Measurements from ENCODE around the gene GCSAML.
"Not testable (repeated sequence)": the region's sequence is repeated elsewhere in the genome, so short reads cannot be mapped to it uniquely, and the experiment has no call there.

The GCSAML gene

GRCh38 chr1:247548769-247549182 lies at the start of gene GCSAML:
GCSAML (plus strand) TSS chr1:247549134; CDS start chr1:247549192, 58 bp downstream.
- H3K4me3 Mint-ChIP-seq, result no peak within 1 kb of the TSS
- no peaks in the 10 kb centered on the region for H3K36me3 Mint-ChIP-seq (ENCODE audit: low read depth)
- no peak for DNase-seq (ENCODE audit: low spot score)
- peaks cover 10% of the 10 kb centered on the region for H3K27me3 Mint-ChIP-seq (ENCODE audit: low read depth)
- no peaks in the 10 kb centered on the region for H3K9me3 Mint-ChIP-seq
- H3K4me1 Mint-ChIP-seq (ENCODE audit: low read depth), result peaks cover 4% of the 10 kb centered on the region
- no peak within 1 kb of the TSS for H3K27ac Mint-ChIP-seq

DNA sequence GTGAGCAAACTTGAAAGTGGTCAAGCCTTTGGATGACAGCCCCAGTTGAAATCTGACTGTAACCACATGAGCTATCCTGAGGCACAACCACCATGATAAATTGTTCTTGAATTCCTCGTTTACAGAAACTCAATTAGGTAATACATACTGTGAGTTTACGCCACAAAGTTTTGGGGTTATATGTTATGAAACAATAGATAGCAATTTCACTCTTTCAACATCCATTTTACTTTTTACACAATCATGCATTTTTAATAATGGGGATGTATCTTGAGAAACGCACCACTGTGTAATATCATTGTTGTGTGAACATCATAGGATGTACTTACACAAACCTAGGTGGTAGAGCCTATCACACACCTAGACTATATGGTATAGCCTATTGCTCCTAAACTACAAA lies 48.1 kb upstream of the GCSAML start:
- H3K27me3 Mint-ChIP-seq (ENCODE audit: low read depth), result peaks cover 2% of the 10 kb centered on the region
- H3K36me3 Mint-ChIP-seq (ENCODE audit: low read depth), result no peaks in the 10 kb centered on the region
- no peak overlapping the region for H3K4me3 Mint-ChIP-seq
- no peaks in the 10 kb centered on the region for H3K9me3 Mint-ChIP-seq
- H3K4me1 Mint-ChIP-seq (ENCODE audit: low read depth), result no peaks in the 10 kb centered on the region
- no peak overlapping the region for H3K27ac Mint-ChIP-seq
- no peak for DNase-seq (ENCODE audit: low spot score)

GRCh38 chr1:247506831-247507230 lies 42.1 kb upstream of the GCSAML start:
- DNase-seq (ENCODE audit: low spot score), result no peak
- Mint-ChIP-seq H3K4me1 (ENCODE audit: low read depth) (no peaks in the 10 kb centered on the region), H3K9me3 (no peaks in the 10 kb centered on the region), H3K27me3 (ENCODE audit: low read depth) (peaks cover 6% of the 10 kb centered on the region), H3K36me3 (ENCODE audit: low read depth) (no peaks in the 10 kb centered on the region), H3K4me3 (no peak overlapping the region), H3K27ac (no peak overlapping the region)

GRCh38 chr1:247517795-247518612 lies 30.9 kb upstream of the GCSAML start:
- Mint-ChIP-seq H3K27ac (no peak overlapping the region), H3K27me3 (ENCODE audit: low read depth) (no peaks in the 10 kb centered on the region), H3K9me3 (no peaks in the 10 kb centered on the region), H3K4me3 (no peak overlapping the region), H3K36me3 (ENCODE audit: low read depth) (no peaks in the 10 kb centered on the region), H3K4me1 (ENCODE audit: low read depth) (no peaks in the 10 kb centered on the region)
- no peak for DNase-seq (ENCODE audit: low spot score)

DNA sequence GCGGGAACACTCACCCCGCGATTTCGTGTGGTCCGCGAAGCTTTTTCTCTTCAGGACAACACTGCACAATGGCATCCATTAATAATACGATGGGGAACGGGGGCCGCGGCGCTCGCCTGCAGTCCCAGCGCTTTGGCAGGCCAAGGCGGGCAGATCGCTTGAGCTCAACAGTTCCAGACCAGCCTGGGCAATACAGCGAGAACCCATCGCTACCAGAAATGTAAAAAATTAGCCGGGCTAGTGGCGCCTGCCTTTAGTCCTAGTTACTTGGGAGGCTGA lies 30.4 kb upstream of the GCSAML start:
- H3K4me1 Mint-ChIP-seq (ENCODE audit: low read depth), result no peaks in the 10 kb centered on the region
- H3K9me3 Mint-ChIP-seq, result no peaks in the 10 kb centered on the region
- no peak overlapping the region for H3K4me3 Mint-ChIP-seq
- no peaks in the 10 kb centered on the region for H3K36me3 Mint-ChIP-seq (ENCODE audit: low read depth)
- H3K27ac Mint-ChIP-seq, result no peak overlapping the region
- no peaks in the 10 kb centered on the region for H3K27me3 Mint-ChIP-seq (ENCODE audit: low read depth)
- DNase-seq (ENCODE audit: low spot score), result no peak

- not testable (repeated sequence) for DNase-seq (ENCODE audit: low spot score); H3K36me3 Mint-ChIP-seq (ENCODE audit: low read depth); H3K4me3 Mint-ChIP-seq; H3K4me1 Mint-ChIP-seq (ENCODE audit: low read depth); H3K27ac Mint-ChIP-seq; H3K9me3 Mint-ChIP-seq; H3K27me3 Mint-ChIP-seq (ENCODE audit: low read depth)
Observed at GRCh38 chr1:247521886-247522285, 27.0 kb upstream of the GCSAML start.

DNA sequence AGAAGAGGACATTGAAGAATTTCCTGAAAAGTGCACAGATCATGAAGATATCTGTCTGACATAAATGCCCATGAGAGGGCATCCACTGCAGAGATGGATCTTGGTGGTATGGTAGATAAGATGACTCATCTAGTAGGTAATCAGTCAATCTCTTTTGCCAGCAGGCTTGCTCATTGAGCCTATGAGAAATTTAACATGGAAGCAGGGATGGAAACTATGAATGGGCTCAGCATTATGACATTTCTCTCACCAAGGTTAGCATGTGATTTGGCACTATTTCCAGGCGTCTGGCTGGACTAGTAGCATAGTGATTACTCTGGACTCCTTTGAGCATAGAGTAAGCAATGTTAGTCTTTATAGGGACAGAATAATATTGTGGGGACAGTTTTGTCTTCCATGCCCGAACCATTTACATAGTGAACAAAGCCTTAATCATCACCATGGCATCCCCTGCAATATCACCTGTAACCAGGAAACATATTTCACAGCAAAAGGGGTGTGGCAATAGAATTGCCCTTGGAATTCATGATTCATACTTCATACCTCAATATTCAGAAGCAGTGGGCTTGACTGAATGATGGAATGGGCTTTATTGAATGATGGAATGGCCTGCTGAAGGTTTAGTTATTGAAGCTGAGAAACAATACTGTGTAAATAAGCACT lies 20.0 kb upstream of the GCSAML start:
- no peak for DNase-seq (ENCODE audit: low spot score)
- Mint-ChIP-seq H3K27me3 (ENCODE audit: low read depth) (peaks cover 4% of the 10 kb centered on the region), H3K9me3 (no peaks in the 10 kb centered on the region), H3K4me3 (no peak overlapping the region), H3K4me1 (ENCODE audit: low read depth) (no peaks in the 10 kb centered on the region), H3K27ac (no peak overlapping the region), H3K36me3 (ENCODE audit: low read depth) (no peaks in the 10 kb centered on the region)

- Mint-ChIP-seq H3K27me3 (ENCODE audit: low read depth) (peaks cover 4% of the 10 kb centered on the region), H3K27ac (no peak overlapping the region), H3K4me1 (ENCODE audit: low read depth) (no peaks in the 10 kb centered on the region), H3K4me3 (no peak overlapping the region), H3K9me3 (no peaks in the 10 kb centered on the region), H3K36me3 (ENCODE audit: low read depth) (no peaks in the 10 kb centered on the region)
- no peak for DNase-seq (ENCODE audit: low spot score)
Observed at GRCh38 chr1:247529771-247530355, 19.1 kb upstream of the GCSAML start.

- no peak for DNase-seq (ENCODE audit: low spot score)
- Mint-ChIP-seq H3K9me3 (no peaks in the 10 kb centered on the region), H3K4me1 (ENCODE audit: low read depth) (no peaks in the 10 kb centered on the region), H3K27me3 (ENCODE audit: low read depth) (peaks cover 4% of the 10 kb centered on the region), H3K36me3 (ENCODE audit: low read depth) (no peaks in the 10 kb centered on the region), H3K27ac (no peak overlapping the region), H3K4me3 (no peak overlapping the region)
Observed at GRCh38 chr1:247530785-247531184, 18.1 kb upstream of the GCSAML start.

- no peak overlapping the region for H3K4me3 Mint-ChIP-seq
Observed at GRCh38 chr1:247531937-247532336, 17.0 kb upstream of the GCSAML start.

GRCh38 chr1:247535402-247535801 lies 13.5 kb upstream of the GCSAML start:
- Mint-ChIP-seq H3K9me3 (no peaks in the 10 kb centered on the region), H3K4me1 (ENCODE audit: low read depth) (peaks cover under 1% of the 10 kb centered on the region), H3K27me3 (ENCODE audit: low read depth) (peaks cover 1% of the 10 kb centered on the region), H3K27ac (no peak overlapping the region), H3K36me3 (ENCODE audit: low read depth) (no peaks in the 10 kb centered on the region), H3K4me3 (no peak overlapping the region)
- no peak for DNase-seq (ENCODE audit: low spot score)

More at GRCh38 chr1:247531937-247532336, 17.0 kb upstream of the GCSAML start:
- H3K27me3 Mint-ChIP-seq (ENCODE audit: low read depth), result peaks cover 4% of the 10 kb centered on the region
- H3K4me1 Mint-ChIP-seq (ENCODE audit: low read depth), result no peaks in the 10 kb centered on the region
- no peak overlapping the region for H3K27ac Mint-ChIP-seq
- DNase-seq (ENCODE audit: low spot score), result no peak
- no peaks in the 10 kb centered on the region for H3K9me3 Mint-ChIP-seq
- H3K36me3 Mint-ChIP-seq (ENCODE audit: low read depth), result no peaks in the 10 kb centered on the region

GRCh38 chr1:247536340-247536739 lies 12.6 kb upstream of the GCSAML start, which contains the start of gene OR2C3:
OR2C3 (minus strand) TSS chr1:247536440; CDS start chr1:247532511, 3,929 bp downstream.
- no peak for DNase-seq (ENCODE audit: low spot score)
- H3K27ac Mint-ChIP-seq, result no peak within 1 kb of the TSS
- H3K36me3 Mint-ChIP-seq (ENCODE audit: low read depth), result no peaks in the 10 kb centered on the region
- no peaks in the 10 kb centered on the region for H3K9me3 Mint-ChIP-seq
- H3K27me3 Mint-ChIP-seq (ENCODE audit: low read depth), result no peaks in the 10 kb centered on the region
- peaks cover 2% of the 10 kb centered on the region for H3K4me1 Mint-ChIP-seq (ENCODE audit: low read depth)
- no peak within 1 kb of the TSS for H3K4me3 Mint-ChIP-seq

DNA sequence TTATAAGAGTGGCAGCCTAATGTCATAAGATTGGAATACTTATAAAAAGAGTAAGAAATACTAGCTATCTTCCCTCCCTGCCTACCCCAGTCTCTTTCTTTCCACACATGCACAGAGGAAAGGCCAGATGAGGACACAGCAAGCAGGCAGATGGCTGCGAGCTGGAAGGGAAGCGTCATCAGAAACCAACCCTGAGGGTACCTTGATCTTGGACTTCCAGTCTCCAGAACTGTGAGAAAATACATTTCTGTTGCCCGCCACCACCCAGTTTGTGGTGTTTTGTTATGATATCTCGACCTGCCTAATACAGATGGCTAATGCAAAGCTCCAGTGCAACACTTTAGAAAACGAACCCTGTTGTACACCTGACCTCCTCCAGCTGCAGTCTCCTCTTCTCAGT lies 10.4 kb upstream of the GCSAML start:
- DNase-seq (ENCODE audit: low spot score), result no peak
- Mint-ChIP-seq H3K36me3 (ENCODE audit: low read depth) (no peaks in the 10 kb centered on the region), H3K27ac (no peak overlapping the region), H3K4me3 (no peak overlapping the region), H3K27me3 (ENCODE audit: low read depth) (no peaks in the 10 kb centered on the region), H3K9me3 (no peaks in the 10 kb centered on the region), H3K4me1 (ENCODE audit: low read depth) (peaks cover 2% of the 10 kb centered on the region)

GRCh38 chr1:247539215-247539614 lies 9.7 kb upstream of the GCSAML start:
- no peaks in the 10 kb centered on the region for H3K36me3 Mint-ChIP-seq (ENCODE audit: low read depth)
- DNase-seq (ENCODE audit: low spot score), result no peak
- H3K4me3 Mint-ChIP-seq, result no peak overlapping the region
- no peaks in the 10 kb centered on the region for H3K27me3 Mint-ChIP-seq (ENCODE audit: low read depth)
- no peak overlapping the region for H3K27ac Mint-ChIP-seq
- peaks cover 2% of the 10 kb centered on the region for H3K4me1 Mint-ChIP-seq (ENCODE audit: low read depth)
- H3K9me3 Mint-ChIP-seq, result no peaks in the 10 kb centered on the region

Data from T-helper 2 cell treated with Interferon-gamma antibody and Interleukin-4, amounts not matched to agents 5 μg/mL and 100 μg/mL, for 36 hours (primary cell).